H9 (cell line): ENCODE measurements around the gene LRP1B. TPM values are rescaled to one million over a fixed set of nuclear protein-coding genes. Genes with fewer than 3 reads are reported as not detected.

ENCODE experiments used
- DNase-seq: peaks from one replicate; pipeline ENCODE4 v3.0.0-alpha.2; 2017
- H2AFZ ChIP-seq: one replicate; pipeline ENCODE4 v1.6.1; 2013; ENCODE audit warnings: mild to moderate bottlenecking, low read length, control low read depth, moderate library complexity
- H2AK5ac ChIP-seq: 2 replicates; pipeline ENCODE4 v1.6.1; 2013; ENCODE audit warnings: low read length, control low read depth, mixed read lengths; ENCODE audit not compliant: insufficient read length
- H2BK120ac ChIP-seq: one replicate; pipeline ENCODE4 v1.6.1; 2013; ENCODE audit warnings: low read depth, mild to moderate bottlenecking, low read length, control low read depth, inconsistent platforms; ENCODE audit not compliant: poor library complexity, severe bottlenecking
- H2BK12ac ChIP-seq: 2 replicates; pipeline ENCODE4 v1.6.1; 2013; ENCODE audit warnings: low read length, control low read depth, mixed read lengths, low read depth; ENCODE audit not compliant: insufficient read length
- H2BK15ac ChIP-seq: 2 replicates; pipeline ENCODE4 v1.6.1; 2013; ENCODE audit warnings: low read depth, low read length, control low read depth
- H2BK20ac ChIP-seq: one replicate; pipeline ENCODE4 v1.6.1; 2013; ENCODE audit warnings: low read depth, mild to moderate bottlenecking, low read length, control low read depth, inconsistent platforms; ENCODE audit not compliant: poor library complexity, severe bottlenecking
- H2BK5ac ChIP-seq: 2 replicates; pipeline ENCODE4 v1.6.1; 2013; ENCODE audit warnings: low read length, control low read depth, mixed read lengths; ENCODE audit not compliant: insufficient read length
- H3K14ac ChIP-seq: 2 replicates; pipeline ENCODE4 v1.6.1; 2013; ENCODE audit warnings: low read length, control low read depth; ENCODE audit not compliant: insufficient read depth
- H3K18ac ChIP-seq: 2 replicates; pipeline ENCODE4 v1.6.1; 2013; ENCODE audit warnings: low read depth, mild to moderate bottlenecking, mixed read lengths, low read length, control low read depth; ENCODE audit not compliant: insufficient read length
- H3K23ac ChIP-seq: 2 replicates; pipeline ENCODE4 v1.6.1; 2013; ENCODE audit warnings: low read length, control low read depth, mixed read lengths, low read depth; ENCODE audit not compliant: insufficient read length
- H3K23me2 ChIP-seq: 2 replicates; pipeline ENCODE4 v1.6.1; 2013; ENCODE audit warnings: low read depth, mild to moderate bottlenecking, mixed read lengths, low read length, control low read depth; ENCODE audit not compliant: insufficient read length, poor library complexity, severe bottlenecking
- H3K27ac ChIP-seq: 2 replicates; pipeline ENCODE4 v1.5.1; 2013; ENCODE audit warnings: low read length, control low read depth, mixed read lengths, low read depth; ENCODE audit not compliant: insufficient read length
- H3K27me3 ChIP-seq: 2 replicates; pipeline ENCODE4 v1.6.1; 2013; ENCODE audit warnings: low read length, control low read depth, inconsistent platforms; ENCODE audit not compliant: insufficient read depth
- H3K4ac ChIP-seq: 2 replicates; pipeline ENCODE4 v1.6.1; 2013; ENCODE audit warnings: low read depth, mild to moderate bottlenecking, control low read depth, inconsistent platforms, low read length, moderate library complexity
- H3K4me1 ChIP-seq: 2 replicates; pipeline ENCODE4 v1.6.1; 2013; ENCODE audit warnings: low read length, control low read depth, inconsistent platforms; ENCODE audit not compliant: insufficient read depth
- H3K4me2 ChIP-seq: 2 replicates; pipeline ENCODE4 v1.6.1; 2013; ENCODE audit warnings: low read length, control low read depth, mixed read lengths; ENCODE audit not compliant: insufficient read length, insufficient read depth
- H3K56ac ChIP-seq: 2 replicates; pipeline ENCODE4 v1.6.1; 2013; ENCODE audit warnings: low read depth, mild to moderate bottlenecking, mixed read lengths, low read length, control low read depth; ENCODE audit not compliant: insufficient read length
- H3K79me1 ChIP-seq: 2 replicates; pipeline ENCODE4 v1.6.1; 2013; ENCODE audit warnings: low read depth, mild to moderate bottlenecking, moderate library complexity, low read length, control low read depth, inconsistent platforms; ENCODE audit not compliant: insufficient read depth, poor library complexity, severe bottlenecking
- H3K79me2 ChIP-seq: 2 replicates; pipeline ENCODE4 v1.6.1; 2013; ENCODE audit warnings: low read length, control low read depth, inconsistent platforms; ENCODE audit not compliant: insufficient read depth
- H3K9ac ChIP-seq: 2 replicates; pipeline ENCODE4 v1.6.1; 2013; ENCODE audit warnings: low read length, control low read depth, mixed read lengths; ENCODE audit not compliant: insufficient read length; ENCODE audit errors: extremely low read depth
- H3K9me3 ChIP-seq: one replicate; pipeline ENCODE4 v1.6.1; 2013; ENCODE audit warnings: low read depth, low read length, inconsistent platforms; ENCODE audit not compliant: control insufficient read depth
- H3T11ph ChIP-seq: one replicate; pipeline ENCODE4 v1.6.1; 2013; ENCODE audit warnings: mild to moderate bottlenecking, low read length, control low read depth, inconsistent platforms
- H4K20me1 ChIP-seq: one replicate; pipeline ENCODE4 v1.6.1; 2013; ENCODE audit not compliant: control insufficient read depth, insufficient read length, insufficient read depth
- H4K5ac ChIP-seq: 2 replicates; pipeline ENCODE4 v1.6.1; 2013; ENCODE audit warnings: low read depth, mild to moderate bottlenecking, mixed read lengths, low read length, control low read depth; ENCODE audit not compliant: insufficient read length
- H4K8ac ChIP-seq: replicated peaks from 2 replicates; pipeline ENCODE4 v1.6.1; 2013; ENCODE audit warnings: low read length, control low read depth, mixed read lengths, low read depth; ENCODE audit not compliant: insufficient read length
- H4K91ac ChIP-seq: 2 replicates; pipeline ENCODE4 v1.6.1; 2013; ENCODE audit warnings: low read depth, mild to moderate bottlenecking, moderate library complexity, mixed read lengths, low read length, control low read depth; ENCODE audit not compliant: insufficient read length
- H3K27ac Mint-ChIP-seq, 3 experiments: 2 replicates in 2 of 3; 3 replicates in 1 of 3; pipeline ENCODE4 v1.8.0; 2020 to 2021; ENCODE audit warnings: mixed read lengths in 3 of 3, mild to moderate bottlenecking in 1 of 3, moderate library complexity in 1 of 3
- H3K27me3 Mint-ChIP-seq: 2 replicates; pipeline ENCODE4 v1.8.0; 2021; ENCODE audit warnings: low read depth, mild to moderate bottlenecking, moderate library complexity, mixed read lengths
- H3K36me3 Mint-ChIP-seq, 3 experiments: 2 replicates in 2 of 3; 3 replicates in 1 of 3; pipeline ENCODE4 v1.8.0; 2020 to 2021; ENCODE audit warnings: low read depth in 3 of 3, mixed read lengths in 3 of 3; ENCODE audit not compliant: insufficient read depth in 1 of 3
- H3K4me1 Mint-ChIP-seq, 2 experiments: 2 replicates each; pipeline ENCODE4 v1.8.0; 2020; ENCODE audit warnings: mixed read lengths in 2 of 2
- H3K4me3 Mint-ChIP-seq, 2 experiments: 2 replicates in 1 of 2; 3 replicates in 1 of 2; pipeline ENCODE4 v1.8.0; 2020 to 2021; ENCODE audit warnings: mild to moderate bottlenecking in 2 of 2, mixed read lengths in 2 of 2, moderate library complexity in 1 of 2
- H3K9me3 Mint-ChIP-seq, 2 experiments: 2 replicates in 1 of 2; 3 replicates in 1 of 2; pipeline ENCODE4 v1.8.0; 2020; ENCODE audit warnings: mild to moderate bottlenecking in 2 of 2, mixed read lengths in 2 of 2, moderate library complexity in 1 of 2
- WGBS: extraction: QIAGEN DNeasy Blood & Tissue Kit; methylation state at CpG from one replicate; pipeline ENCODE4 v1.1.7; 2013; ENCODE audit warnings: missing lambda C conversion rate, low lambda C conversion rate, mixed read lengths; ENCODE audit not compliant: insufficient read length; ENCODE audit errors: extremely low coverage; 5-methylcytosine and 5-hydroxymethylcytosine counted together
- total RNA-seq: library from RNA; stranded (reverse); gene quantifications from 2 replicates; pipeline ENCODE4 v1.2.1, GENCODE V29; 2021
- TF ChIP-seq, protein P1 (sequence below): fragments of 200-600 bp; sonication (generic); conservative IDR thresholded peaks from 3 replicates; pipeline ENCODE4 v1.8.0; 2021; ENCODE audit warnings: antibody characterized with exemption, mild to moderate bottlenecking

Gene LRP1B
- total RNA-seq, 1 experiment from 2014 or later, result not detected

DNA sequence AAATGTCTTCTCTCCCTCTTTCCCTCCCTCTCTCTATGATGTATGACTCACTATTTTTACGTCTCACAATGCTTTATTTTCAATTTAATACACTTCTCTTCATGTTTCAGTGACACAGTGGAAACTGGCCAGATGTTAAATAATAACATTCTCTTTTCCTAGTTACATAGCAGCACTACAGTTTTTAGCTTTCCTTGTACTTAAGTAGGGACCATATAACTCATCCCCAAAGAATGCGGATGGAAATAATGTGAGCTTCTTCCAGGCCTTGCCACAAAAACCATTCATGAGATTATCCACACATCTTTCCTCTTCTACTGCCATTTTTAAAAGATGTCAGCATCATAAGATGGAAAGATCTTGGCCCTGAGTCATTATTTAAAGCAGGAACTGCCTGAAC is 789.4 kb downstream of the LRP1B start:
- Mint-ChIP-seq H3K27me3 (no peaks in the 10 kb centered on the region), H3K4me3 (no peak overlapping the region), H3K9me3 (no peaks in the 10 kb centered on the region), H3K27ac (no peak overlapping the region), H3K4me1 (no peaks in the 10 kb centered on the region), H3K36me3 (no peaks in the 10 kb centered on the region)
- no peaks in the 10 kb centered on the region for H3K4me1 ChIP-seq
- H2BK12ac ChIP-seq, result no peak overlapping the region
- H3K4ac ChIP-seq, result no peak overlapping the region
- no peak overlapping the region for H2BK120ac ChIP-seq
- no peak overlapping the region for H4K8ac ChIP-seq
- H3K79me1 ChIP-seq, result no peaks in the 10 kb centered on the region
- H2BK20ac ChIP-seq, result no peak overlapping the region
- H3K79me2 ChIP-seq, result no peaks in the 10 kb centered on the region
- no peak overlapping the region for H2BK15ac ChIP-seq
- H3T11ph ChIP-seq, result no peak overlapping the region
- no peak overlapping the region for H4K5ac ChIP-seq
- H2BK5ac ChIP-seq, result no peak overlapping the region
- H4K91ac ChIP-seq, result no peak overlapping the region
- no peak overlapping the region for H3K14ac ChIP-seq
- TF ChIP-seq, protein P1, sequence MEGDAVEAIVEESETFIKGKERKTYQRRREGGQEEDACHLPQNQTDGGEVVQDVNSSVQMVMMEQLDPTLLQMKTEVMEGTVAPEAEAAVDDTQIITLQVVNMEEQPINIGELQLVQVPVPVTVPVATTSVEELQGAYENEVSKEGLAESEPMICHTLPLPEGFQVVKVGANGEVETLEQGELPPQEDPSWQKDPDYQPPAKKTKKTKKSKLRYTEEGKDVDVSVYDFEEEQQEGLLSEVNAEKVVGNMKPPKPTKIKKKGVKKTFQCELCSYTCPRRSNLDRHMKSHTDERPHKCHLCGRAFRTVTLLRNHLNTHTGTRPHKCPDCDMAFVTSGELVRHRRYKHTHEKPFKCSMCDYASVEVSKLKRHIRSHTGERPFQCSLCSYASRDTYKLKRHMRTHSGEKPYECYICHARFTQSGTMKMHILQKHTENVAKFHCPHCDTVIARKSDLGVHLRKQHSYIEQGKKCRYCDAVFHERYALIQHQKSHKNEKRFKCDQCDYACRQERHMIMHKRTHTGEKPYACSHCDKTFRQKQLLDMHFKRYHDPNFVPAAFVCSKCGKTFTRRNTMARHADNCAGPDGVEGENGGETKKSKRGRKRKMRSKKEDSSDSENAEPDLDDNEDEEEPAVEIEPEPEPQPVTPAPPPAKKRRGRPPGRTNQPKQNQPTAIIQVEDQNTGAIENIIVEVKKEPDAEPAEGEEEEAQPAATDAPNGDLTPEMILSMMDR, result no peak
- H3K27ac ChIP-seq, result no peak overlapping the region
- H3K9me3 ChIP-seq, result no peaks in the 10 kb centered on the region
- WGBS, result no CpG with 5 or more reads among the region's 2 CpGs
- no peak overlapping the region for H3K9ac ChIP-seq
- no peaks in the 10 kb centered on the region for H3K27me3 ChIP-seq
- no peak overlapping the region for H3K4me2 ChIP-seq
- no peaks in the 10 kb centered on the region for H4K20me1 ChIP-seq
- no peaks in the 10 kb centered on the region for H3K23me2 ChIP-seq
- H3K18ac ChIP-seq, result no peak overlapping the region
- no peak overlapping the region for H2AK5ac ChIP-seq
- H2AFZ ChIP-seq, result no peak overlapping the region
- H3K23ac ChIP-seq, result no peak overlapping the region
- no peak for DNase-seq
- H3K56ac ChIP-seq, result no peak overlapping the region
